Calu3 (cell line): Measurements from ENCODE around the gene PIGU. TPM values are rescaled to one million over a fixed set of nuclear protein-coding genes. Genes with fewer than 3 reads are reported as not detected.
"Not testable (repeated sequence)": the region's sequence is repeated elsewhere in the genome, so short reads cannot be mapped to it uniquely, and the experiment has no call there.

Experiments used
- BruUV-seq: library from RNA; stranded (reverse); fragments of 400-500 nt; replicated peaks from 2 replicates; lab custom pipeline; 2021; lab: Mats Ljungman, UMichigan
- CTCF ChIA-PET: fragments of 300-600 bp; sonication (Branson Sonifier 250); formaldehyde crosslinking; loops from one replicate; lab custom pipeline; 2022; ENCODE audit warnings: antibody characterized with exemption; lab: Charles Lee
- DNase-seq: peaks from one replicate; pipeline ENCODE4 v3.0.0; 2022
- H3K27ac Mint-ChIP-seq: one replicate; pipeline ENCODE4 v1.8.0; 2022; ENCODE audit warnings: mixed read lengths; ENCODE audit not compliant: unreplicated experiment
- H3K27me3 Mint-ChIP-seq: one replicate; pipeline ENCODE4 v1.8.0; 2022; ENCODE audit warnings: mixed read lengths; ENCODE audit not compliant: unreplicated experiment
- H3K36me3 Mint-ChIP-seq: one replicate; pipeline ENCODE4 v1.8.0; 2022; ENCODE audit warnings: mild to moderate bottlenecking, moderate library complexity, mixed read lengths; ENCODE audit not compliant: insufficient read depth, unreplicated experiment
- H3K4me1 Mint-ChIP-seq: one replicate; pipeline ENCODE4 v1.8.0; 2022; ENCODE audit warnings: mild to moderate bottlenecking, low read depth, mixed read lengths; ENCODE audit not compliant: unreplicated experiment
- H3K4me3 Mint-ChIP-seq: one replicate; pipeline ENCODE4 v1.8.0; 2022; ENCODE audit warnings: mild to moderate bottlenecking, low read depth, moderate library complexity, mixed read lengths; ENCODE audit not compliant: unreplicated experiment
- H3K9me3 Mint-ChIP-seq: one replicate; pipeline ENCODE4 v1.8.0; 2022; ENCODE audit warnings: low read depth, mixed read lengths; ENCODE audit not compliant: unreplicated experiment
- CTCF ChIP-seq: fragments of 200-600 bp; IDR thresholded peaks from one replicate; pipeline ENCODE4 v1.8.0; 2022; ENCODE audit warnings: antibody characterized with exemption; ENCODE audit not compliant: unreplicated experiment
- intact Hi-C: fragments of 100-400 bp; cut with micrococcal nuclease; formaldehyde crosslinking; loops from one replicate; pipeline ENCODE4 v1.10.0; 2022; ENCODE audit not compliant: unreplicated experiment
- total RNA-seq: library from RNA; stranded (reverse); gene quantifications from 2 replicates; pipeline ENCODE4 v1.2.3, GENCODE V29; 2022

PIGU gene
- total RNA-seq, 1 experiment from 2014 or later, result 42.8 TPM

GRCh38 chr20:34669094-34669493 is 7.8 kb downstream of the PIGU start:
- BruUV-seq, result no TSS peak
- intact Hi-C loops, result no loop called here
- CTCF ChIA-PET, result interaction anchor here (0.9 to 1.8 kb wide), 2 partner anchors 8 to 14 kb away, joined by 3 to 4 read pairs; partner anchors contain the start of gene PIGU

GRCh38 chr20:34664751-34665150 is 12.1 kb downstream of the PIGU start:
- H3K27me3 Mint-ChIP-seq, DNase-seq, CTCF ChIA-PET, intact Hi-C loops, H3K36me3 Mint-ChIP-seq, H3K4me3 Mint-ChIP-seq, H3K9me3 Mint-ChIP-seq, H3K4me1 Mint-ChIP-seq, BruUV-seq, H3K27ac Mint-ChIP-seq: not testable (repeated sequence)

More at GRCh38 chr20:34669094-34669493, 7.8 kb downstream of the PIGU start:
- no peak for DNase-seq
- Mint-ChIP-seq H3K27ac (no peak overlapping the region), H3K27me3 (no peaks in the 10 kb centered on the region), H3K4me1 (no peaks in the 10 kb centered on the region), H3K36me3 (no peaks in the 10 kb centered on the region), H3K4me3 (no peak overlapping the region), H3K9me3 (no peaks in the 10 kb centered on the region)
- no peak for TF ChIP-seq CTCF

- Mint-ChIP-seq H3K27ac (no peak overlapping the region), H3K36me3 (no peaks in the 10 kb centered on the region), H3K9me3 (no peaks in the 10 kb centered on the region), H3K27me3 (no peaks in the 10 kb centered on the region), H3K4me1 (peaks cover 8% of the 10 kb centered on the region), H3K4me3 (no peak overlapping the region)
- CTCF ChIA-PET, result interaction anchor here (0.5 to 0.7 kb wide), 3 partner anchors 13 to 500 kb away, joined by 3 to 6 read pairs (median 3); partner anchors contain the start of gene PIGU
- BruUV-seq, result no TSS peak
- TF ChIP-seq CTCF, result no peak
- intact Hi-C loops, result no loop called here
- no peak for DNase-seq
Measured at GRCh38 chr20:34663213-34663943, 13.5 kb downstream of the PIGU start.

GRCh38 chr20:34661811-34662210 is 15.1 kb downstream of the PIGU start:
- BruUV-seq, intact Hi-C loops: not testable (repeated sequence)

GRCh38 chr20:34658654-34659053 is 18.2 kb downstream of the PIGU start:
- DNase-seq, H3K36me3 Mint-ChIP-seq, H3K27me3 Mint-ChIP-seq, H3K4me3 Mint-ChIP-seq, CTCF ChIA-PET, BruUV-seq, H3K27ac Mint-ChIP-seq, intact Hi-C loops, H3K9me3 Mint-ChIP-seq: not testable (repeated sequence)
- peaks cover 16% of the 10 kb centered on the region for H3K4me1 Mint-ChIP-seq

More at GRCh38 chr20:34661811-34662210, 15.1 kb downstream of the PIGU start:
- H3K4me1 Mint-ChIP-seq, H3K27ac Mint-ChIP-seq, DNase-seq, H3K4me3 Mint-ChIP-seq, H3K36me3 Mint-ChIP-seq, H3K27me3 Mint-ChIP-seq, H3K9me3 Mint-ChIP-seq, CTCF ChIA-PET: not testable (repeated sequence)
